Stimulated activated CD8-positive, alpha-beta memory T cell treated with anti-CD3 and anti-CD28 coated beads, Interleukin-7, amount 100 ng/mL, for 24 hours (primary cell): ENCODE results near the gene SFTPB.
"Not testable (repeated sequence)": the region's sequence is repeated elsewhere in the genome, so short reads cannot be mapped to it uniquely, and the experiment has no call there.

Experiments used
- DNase-seq: peaks from one replicate; pipeline ENCODE4 v3.0.0-alpha.2; 2020; ENCODE audit warnings: low read depth

The SFTPB gene

GRCh38 chr2:85656468-85656867 lies 11.5 kb downstream of the SFTPB start:
- no peak for DNase-seq

DNA sequence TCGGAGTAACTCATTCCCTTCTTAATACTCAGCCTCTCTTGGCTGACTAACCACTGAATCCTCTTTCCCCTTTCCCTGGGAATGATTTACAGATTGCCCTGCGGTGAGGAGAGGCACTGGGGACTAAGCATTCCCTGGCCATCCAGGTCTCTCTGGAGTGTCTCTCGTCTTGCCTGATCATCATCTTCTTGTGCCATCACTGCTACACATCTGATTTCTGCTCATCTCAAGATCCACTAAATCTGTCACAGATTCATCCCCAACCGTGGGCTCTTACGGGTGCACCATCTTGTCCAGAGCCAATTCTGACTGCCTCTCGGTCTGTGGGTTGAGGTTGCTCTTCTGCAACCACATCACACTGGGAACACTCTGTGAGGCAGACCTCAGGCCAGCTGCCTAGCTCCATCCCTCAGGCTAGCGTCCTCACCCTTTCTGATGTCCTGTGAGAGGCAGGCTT lies 12.0 kb downstream of the SFTPB start:
- DNase-seq = no peak

- no peak for DNase-seq
Measured at GRCh38 chr2:85653996-85654395, 14.0 kb downstream of the SFTPB start.

DNA sequence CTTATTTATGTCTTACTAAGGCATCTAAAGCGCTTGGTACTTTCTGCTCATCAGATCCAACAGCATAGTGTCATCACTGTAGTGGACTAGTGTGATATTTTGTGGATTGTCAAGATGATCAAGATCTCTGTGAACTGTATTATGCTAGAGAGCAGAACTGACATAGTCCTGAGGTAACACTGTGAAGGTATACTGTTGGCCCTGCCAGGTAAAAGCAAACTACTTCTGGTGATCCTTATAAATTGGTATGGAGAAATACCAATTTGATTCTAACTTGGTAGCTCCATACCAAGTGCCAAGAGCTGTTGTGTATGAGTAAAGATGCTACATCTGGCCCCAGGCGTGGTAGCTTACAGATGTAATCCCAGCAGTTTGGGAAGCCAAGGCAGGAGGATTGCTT lies 15.9 kb downstream of the SFTPB start:
- no peak for DNase-seq

DNA sequence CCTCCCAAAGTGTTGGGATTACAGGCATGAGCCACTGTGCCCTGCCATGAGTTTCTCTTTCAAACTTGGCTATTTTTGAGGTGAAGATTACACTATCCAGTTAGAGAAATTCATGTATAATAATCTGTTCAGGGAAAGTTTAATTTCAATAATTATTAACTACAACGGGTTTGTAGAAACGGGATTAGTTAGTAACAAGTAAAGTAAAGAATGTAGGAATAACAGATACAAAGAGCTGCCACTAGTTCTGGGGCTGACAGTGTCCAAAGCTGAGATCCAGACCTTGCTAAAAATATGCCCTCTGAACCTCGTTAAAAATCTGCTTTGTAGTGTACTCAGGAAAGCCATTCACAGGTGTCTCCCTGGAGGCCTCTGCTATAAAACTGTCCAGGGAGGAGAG lies 16.9 kb downstream of the SFTPB start:
- no peak for DNase-seq

DNA sequence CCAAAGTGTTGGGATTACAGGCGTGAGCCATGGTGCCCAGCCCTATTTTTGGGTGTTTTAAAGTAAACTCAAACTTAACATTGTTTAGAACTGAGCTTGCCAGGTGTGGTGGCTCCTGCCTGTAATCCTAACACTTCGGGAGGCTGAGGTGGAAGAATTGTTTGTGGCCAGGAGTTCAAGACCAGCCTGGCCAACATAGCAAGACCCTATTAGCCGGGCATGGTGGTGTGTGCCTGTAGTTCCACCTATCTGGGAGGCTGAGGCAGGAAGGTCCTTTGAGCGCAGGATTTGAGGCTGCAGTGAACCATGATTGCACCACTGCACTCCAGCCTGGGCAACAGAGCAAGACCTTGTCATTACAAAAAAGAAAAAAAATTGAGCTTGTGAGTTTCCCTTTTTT lies 17.5 kb downstream of the SFTPB start:
- DNase-seq = no peak

DNA sequence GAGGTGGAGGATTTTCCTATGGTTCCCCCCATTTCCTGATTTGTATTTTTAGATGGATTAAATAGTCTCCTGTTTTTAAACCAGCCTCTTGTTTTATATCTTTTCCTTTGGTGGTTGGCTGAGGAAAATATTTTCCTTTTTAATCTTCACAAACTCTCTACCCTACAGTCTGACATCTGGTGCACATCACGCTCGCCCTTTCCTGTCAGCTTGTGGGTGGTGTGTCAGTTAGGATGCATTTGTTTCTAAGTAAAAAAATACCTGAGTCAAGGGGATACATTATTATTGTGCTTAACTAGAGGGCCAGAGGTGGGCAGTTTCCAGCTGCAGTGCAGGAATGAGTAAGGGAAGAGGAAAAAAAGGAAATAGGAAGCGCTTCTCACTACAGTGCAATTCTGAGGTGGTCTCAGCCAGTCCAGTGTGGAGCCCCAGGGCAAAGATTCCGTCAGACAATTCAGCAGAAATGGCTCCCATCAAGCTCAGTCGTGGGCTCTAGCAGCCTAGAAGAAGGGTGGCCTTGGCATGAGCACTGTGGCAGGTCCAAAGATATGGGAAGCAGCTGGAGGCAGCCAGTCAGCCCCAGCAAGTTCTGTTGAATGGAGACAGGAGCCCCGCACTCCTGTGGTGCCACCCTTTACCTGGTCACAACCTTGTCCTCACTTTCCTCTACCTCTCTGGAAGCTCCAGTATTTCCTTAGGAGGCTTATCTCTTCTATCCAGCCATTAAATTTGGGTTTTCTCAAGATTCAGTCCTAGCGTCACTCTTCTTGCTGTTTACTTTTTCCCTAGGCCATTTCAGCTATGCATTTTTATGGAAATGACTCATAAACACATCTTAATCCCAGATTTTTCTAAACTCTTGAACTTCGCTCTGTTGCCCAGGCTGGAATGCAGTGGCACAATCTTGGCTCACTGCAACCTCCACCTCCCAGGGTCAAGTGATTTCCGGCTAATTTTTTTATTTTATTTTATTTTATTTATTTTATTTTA lies 18.5 kb downstream of the SFTPB start:
- DNase-seq = no peak

- no peak for DNase-seq
Measured at GRCh38 chr2:85648619-85649018, 19.4 kb downstream of the SFTPB start.

DNA sequence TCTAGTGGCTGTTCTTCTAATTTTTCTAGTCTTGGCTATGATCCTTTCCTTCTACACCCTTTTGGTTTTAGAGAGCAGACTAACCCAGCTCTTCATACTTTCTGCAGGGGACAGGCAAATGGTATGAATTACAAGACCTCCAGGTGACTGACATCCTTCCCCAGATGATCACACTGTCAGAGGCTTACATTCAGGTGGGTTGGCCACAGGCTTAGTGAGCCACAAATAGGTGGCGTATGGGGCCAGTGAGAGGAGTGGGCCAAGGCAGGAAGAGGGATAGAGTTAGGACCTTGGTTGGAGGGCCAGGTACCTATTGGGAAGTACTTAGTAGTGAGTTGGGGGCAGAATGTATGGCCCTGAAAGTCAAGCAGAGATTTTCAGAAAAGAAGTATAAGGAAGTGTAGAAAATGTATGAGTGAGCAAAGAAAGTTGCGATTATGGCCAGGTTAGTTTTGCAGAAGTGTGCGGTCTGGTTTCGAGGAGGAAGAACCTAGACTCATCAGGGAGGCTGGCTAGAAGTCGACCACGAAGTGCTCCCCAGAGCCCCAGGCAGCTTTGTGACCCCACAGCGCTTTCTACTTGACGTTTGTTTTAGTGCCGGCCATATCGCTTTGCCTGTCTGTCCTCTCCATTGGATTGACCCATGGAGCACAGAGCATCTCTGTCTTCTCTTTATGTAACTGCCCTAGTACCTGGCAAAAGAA lies 20.0 kb downstream of the SFTPB start:
- DNase-seq = no peak

DNA sequence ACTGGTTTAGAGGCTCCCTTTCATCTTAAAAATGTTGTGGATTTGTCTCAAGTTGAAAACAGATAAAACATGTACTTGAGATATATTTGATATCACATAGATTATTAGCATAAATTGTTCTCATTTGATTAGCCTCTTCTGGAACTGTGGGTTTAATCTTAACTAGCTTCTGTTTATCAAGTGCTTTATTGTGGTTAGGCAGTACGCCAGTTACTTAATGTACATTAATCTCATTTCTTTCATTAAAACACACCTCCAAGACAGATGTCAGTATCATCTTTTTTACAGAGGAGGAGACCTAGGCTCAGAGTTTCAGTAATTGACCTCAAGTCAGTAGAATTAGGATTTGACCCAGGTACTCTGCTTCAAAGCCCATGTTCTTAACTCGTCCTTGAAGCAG lies 21.8 kb downstream of the SFTPB start:
- no peak for DNase-seq

- DNase-seq = no peak
Measured at GRCh38 chr2:85644909-85645308, 23.1 kb downstream of the SFTPB start.

DNA sequence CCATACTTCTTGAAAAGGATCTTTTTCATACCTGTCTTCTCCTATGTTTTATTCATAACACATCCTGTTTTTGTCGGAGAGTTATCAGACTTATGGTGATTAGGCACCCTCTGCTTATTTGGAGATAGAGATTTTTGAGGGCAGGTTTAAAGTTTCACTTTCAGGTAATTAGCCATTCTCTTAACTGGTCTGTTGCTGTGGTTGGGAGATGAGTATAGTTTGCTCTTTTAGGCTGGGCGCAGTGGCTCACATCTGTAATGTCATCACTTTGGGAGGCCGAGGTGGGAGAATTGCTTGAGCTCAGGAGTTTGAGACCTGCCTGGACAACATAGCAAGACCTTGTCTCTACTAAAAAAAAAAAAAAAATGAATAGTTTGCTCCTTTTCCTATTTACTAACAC lies 25.3 kb downstream of the SFTPB start:
- no peak for DNase-seq

DNA sequence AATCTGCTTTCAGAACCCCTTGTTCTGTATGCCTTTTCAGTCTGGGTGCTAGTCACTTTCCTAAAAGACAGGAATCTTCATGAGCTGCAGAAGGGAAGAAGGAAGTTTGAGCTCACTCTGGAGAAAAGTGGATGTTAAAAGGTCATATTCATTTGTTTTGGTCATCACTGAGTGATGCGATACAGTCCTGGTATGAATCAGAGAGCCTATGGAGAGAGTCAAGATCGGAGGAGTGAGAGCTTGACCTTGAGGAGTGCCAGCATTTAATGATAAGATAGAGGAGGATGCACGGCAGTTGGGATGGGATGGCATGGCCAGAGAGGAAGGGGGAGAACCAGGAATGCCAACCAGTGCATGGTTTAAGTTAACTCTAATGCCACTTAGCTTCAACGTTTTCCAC lies 32.4 kb downstream of the SFTPB start:
- no peak for DNase-seq

- DNase-seq = no peak
Measured at GRCh38 chr2:85635011-85635410, 33.0 kb downstream of the SFTPB start.

GRCh38 chr2:85631316-85631715 lies 36.7 kb downstream of the SFTPB start:
- DNase-seq = no peak

DNA sequence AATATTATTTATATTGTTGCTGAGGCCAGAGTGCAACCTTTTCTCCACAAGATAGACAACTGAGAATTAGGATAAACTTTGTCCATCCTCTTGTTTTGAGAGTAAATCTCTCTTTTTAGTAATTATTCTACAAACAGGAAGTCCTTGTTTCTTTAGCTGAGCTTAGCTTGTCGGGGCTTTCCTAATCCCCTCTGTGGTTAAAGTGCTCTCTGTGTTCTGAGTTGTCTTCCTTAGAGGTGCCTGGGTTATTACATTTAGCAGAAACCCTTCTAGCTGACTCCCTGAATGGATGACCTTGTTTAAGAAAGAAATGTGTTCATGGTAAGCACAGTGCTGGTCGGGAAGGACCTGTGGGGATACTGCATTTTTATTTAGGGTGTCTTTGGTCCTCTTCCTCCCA lies 39.3 kb downstream of the SFTPB start:
- no peak for DNase-seq

GRCh38 chr2:85623991-85624390 lies 44.0 kb downstream of the SFTPB start:
- no peak for DNase-seq

GRCh38 chr2:85621338-85621737 lies 46.7 kb downstream of the SFTPB start:
- no peak for DNase-seq

GRCh38 chr2:85619617-85620016 lies 48.4 kb downstream of the SFTPB start:
- no peak for DNase-seq

GRCh38 chr2:85617723-85618122 lies 50.3 kb downstream of the SFTPB start:
- not testable (repeated sequence) for DNase-seq

- no peak for DNase-seq
Measured at GRCh38 chr2:85615413-85615728, 52.6 kb downstream of the SFTPB start.

GRCh38 chr2:85614757-85615156 lies 53.2 kb downstream of the SFTPB start:
- not testable (repeated sequence) for DNase-seq
